Measurements from ENCODE around the gene PHF12.

DNA sequence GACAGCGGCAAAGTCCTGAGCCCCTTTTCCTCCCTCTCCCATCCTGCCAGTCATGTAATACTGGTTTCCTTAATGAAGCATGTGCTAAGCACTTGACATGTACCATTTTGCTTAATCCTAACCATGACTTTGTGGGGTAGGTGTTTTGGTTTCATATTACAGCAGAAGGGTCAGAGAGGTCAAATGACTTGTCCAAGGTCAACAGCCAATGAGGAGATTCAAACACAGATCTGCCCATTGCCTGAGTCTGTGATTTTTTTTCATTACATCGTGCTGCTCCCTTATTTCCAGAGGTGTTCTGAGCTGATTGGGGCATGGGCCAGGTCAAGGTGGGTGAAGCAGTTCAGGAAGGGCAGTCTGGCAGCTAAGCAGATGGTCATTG, 17.6 kb upstream of the PHF12 start:
- TF ChIP-seq E2F4 (IDR thresholded peaks at IDR 0.05; ENCODE audit: low read depth, low read length) (no peak), CHD1 (IDR thresholded peaks at IDR 0.05; ENCODE audit: low read depth, low read length) (no peak), SPI1 (IDR thresholded peaks at IDR 0.05; ENCODE audit: borderline replicate concordance, insufficient read depth, low read depth, low read length) (no peak), CEBPB (IDR thresholded peaks at IDR 0.05; ENCODE audit: borderline replicate concordance in 1 of 2, low read depth in 2 of 2, low read length in 2 of 2) (no peak), POLR2AphosphoS5 (IDR thresholded peaks at IDR 0.05; ENCODE audit: low read length) (no peak), EZH2 (IDR thresholded peaks at IDR 0.05; ENCODE audit: borderline replicate concordance, control insufficient read depth, low read depth, low read length) (no peak)

Measured in GM12878 (cell line).